Erythroblast (primary cell): ENCODE measurements around the gene SZRD1.

Experiments used
- DNase-seq, 2 experiments: peaks; one replicate each; lab custom pipeline; 2025; lab: John Stamatoyannopoulos, UW
- GATA1 ChIP-seq: IDR thresholded peaks from 2 replicates; pipeline ENCODE4 v1.6.1; 2011; ENCODE audit warnings: low read depth, mild to moderate bottlenecking, control low read depth, low read length, moderate library complexity
- POLR2A ChIP-seq: IDR thresholded peaks from 2 replicates; pipeline ENCODE4 v1.6.1; 2011; ENCODE audit warnings: mild to moderate bottlenecking, low read length

Gene SZRD1

GRCh38 chr1:16375521-16376340 lies 8.7 kb downstream of the SZRD1 start:
- DNase-seq: no peak
- no peak for TF ChIP-seq POLR2A
- no peak for TF ChIP-seq GATA1

- DNase-seq: no peak
- no peak for TF ChIP-seq POLR2A
- TF ChIP-seq GATA1: no peak
These were observed 9.9 kb downstream of the SZRD1 start for GRCh38 chr1:16376971-16377370.

- TF ChIP-seq GATA1: no peak
- no peak for TF ChIP-seq POLR2A
- DNase-seq: no peak
These were observed 11.4 kb downstream of the SZRD1 start for GRCh38 chr1:16378443-16378842.

- DNase-seq: no peak
- no peak for TF ChIP-seq POLR2A
- no peak for TF ChIP-seq GATA1
These were observed 13.8 kb downstream of the SZRD1 start for GRCh38 chr1:16380868-16381267.

- DNase-seq: no peak
- TF ChIP-seq GATA1 (no peak), POLR2A (no peak)
These were observed 16.8 kb downstream of the SZRD1 start for GRCh38 chr1:16383888-16384287.

- no peak for DNase-seq
- TF ChIP-seq POLR2A (no peak), GATA1 (no peak)
These were observed 18.8 kb downstream of the SZRD1 start for GRCh38 chr1:16385659-16386453.

- DNase-seq: peak in 1 of 2 experiments; percentile 41
- TF ChIP-seq POLR2A (no peak), GATA1 (no peak)
These were observed 19.5 kb downstream of the SZRD1 start for GRCh38 chr1:16386454-16387113.

- TF ChIP-seq POLR2A: no peak
- TF ChIP-seq GATA1: no peak
- no peak for DNase-seq
These were observed 20.5 kb downstream of the SZRD1 start for GRCh38 chr1:16387201-16388188.

GRCh38 chr1:16391411-16391810 lies 24.4 kb downstream of the SZRD1 start:
- TF ChIP-seq GATA1: no peak
- no peak for TF ChIP-seq POLR2A
- peak in 1 of 2 experiments; percentile 47 for DNase-seq

- no peak for DNase-seq
- TF ChIP-seq POLR2A (no peak), GATA1 (no peak)
These were observed 25.9 kb downstream of the SZRD1 start for GRCh38 chr1:16392740-16393569.

GRCh38 chr1:16393570-16394521 lies 26.8 kb downstream of the SZRD1 start:
- no peak for DNase-seq
- no peak for TF ChIP-seq GATA1
- no peak for TF ChIP-seq POLR2A
